Prostate gland (tissue), 2 donors: ENCODE measurements around the gene MCC.

Source experiments
- POLR2AphosphoS5 ChIP-seq: sonication (generic); formaldehyde crosslinking; IDR thresholded peaks from one replicate; pipeline ENCODE4 v1.6.1; 2017; ENCODE audit warnings: antibody characterized with exemption
- TF ChIP-seq, protein P1 (sequence below), 4 experiments: fragments of 200-600 bp in 2 of 4; fragments of 450-650 bp in 2 of 4; sonication (generic) in 2 of 4; IDR thresholded peaks; 1 replicate in 3 of 4; 2 replicates in 1 of 4; pipeline ENCODE4 v1.5.1; 2016 to 2019; ENCODE audit warnings: antibody characterized with exemption in 4 of 4, mild to moderate bottlenecking in 2 of 4, moderate library complexity in 2 of 4

DNA sequence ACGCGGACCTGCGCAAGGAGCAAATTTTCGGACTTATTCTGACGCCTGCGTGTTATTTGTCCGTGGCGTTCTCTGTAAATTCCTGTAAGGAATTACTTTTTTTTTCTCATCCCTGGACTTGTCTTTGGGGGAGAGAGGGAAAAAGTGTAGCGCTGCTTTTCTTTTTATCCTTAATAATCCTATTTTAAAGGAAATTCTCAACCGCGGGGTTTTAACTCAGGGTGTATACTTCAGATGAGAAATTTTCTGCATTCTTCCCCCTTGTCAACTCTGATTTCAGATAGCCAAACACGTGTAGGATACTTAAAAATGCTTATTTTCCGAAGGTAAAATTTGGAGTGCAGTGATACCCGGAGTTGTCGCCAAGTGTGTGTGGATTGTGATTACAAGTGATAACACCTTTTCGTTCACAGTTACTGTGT lies 510.8 kb downstream of the MCC start:
- TF ChIP-seq, protein P1, sequence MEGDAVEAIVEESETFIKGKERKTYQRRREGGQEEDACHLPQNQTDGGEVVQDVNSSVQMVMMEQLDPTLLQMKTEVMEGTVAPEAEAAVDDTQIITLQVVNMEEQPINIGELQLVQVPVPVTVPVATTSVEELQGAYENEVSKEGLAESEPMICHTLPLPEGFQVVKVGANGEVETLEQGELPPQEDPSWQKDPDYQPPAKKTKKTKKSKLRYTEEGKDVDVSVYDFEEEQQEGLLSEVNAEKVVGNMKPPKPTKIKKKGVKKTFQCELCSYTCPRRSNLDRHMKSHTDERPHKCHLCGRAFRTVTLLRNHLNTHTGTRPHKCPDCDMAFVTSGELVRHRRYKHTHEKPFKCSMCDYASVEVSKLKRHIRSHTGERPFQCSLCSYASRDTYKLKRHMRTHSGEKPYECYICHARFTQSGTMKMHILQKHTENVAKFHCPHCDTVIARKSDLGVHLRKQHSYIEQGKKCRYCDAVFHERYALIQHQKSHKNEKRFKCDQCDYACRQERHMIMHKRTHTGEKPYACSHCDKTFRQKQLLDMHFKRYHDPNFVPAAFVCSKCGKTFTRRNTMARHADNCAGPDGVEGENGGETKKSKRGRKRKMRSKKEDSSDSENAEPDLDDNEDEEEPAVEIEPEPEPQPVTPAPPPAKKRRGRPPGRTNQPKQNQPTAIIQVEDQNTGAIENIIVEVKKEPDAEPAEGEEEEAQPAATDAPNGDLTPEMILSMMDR (IDR thresholded peaks at IDR 0.05): no peak
- no peak for TF ChIP-seq POLR2AphosphoS5
